MCF 10A (cell line): Measurements from ENCODE around the gene EIF2B1. TPM values are rescaled to one million over a fixed set of nuclear protein-coding genes. Genes with fewer than 3 reads are reported as not detected.
A peak's percentile ranks its signal among the peaks of the same experiment; 100 is the strongest.
"Not testable (repeated sequence)": the region's sequence is repeated elsewhere in the genome, so short reads cannot be mapped to it uniquely, and the experiment has no call there.

Experiments used
- BruUV-seq: library from RNA; stranded (reverse); fragments of 400-500 nt; replicated peaks from 2 replicates; lab custom pipeline; 2021; lab: Mats Ljungman, UMichigan
- CTCF ChIA-PET: fragments of 300-600 bp; sonication (Branson Sonifier 250); formaldehyde crosslinking; extraction: SDS; loops from one replicate; lab custom pipeline; 2021; ENCODE audit warnings: antibody characterized with exemption, inconsistent platforms; lab: Yijun Ruan, JAX
- POLR2A ChIA-PET: fragments of 300-600, 350-650 bp; sonication (Branson Sonifier 250); formaldehyde crosslinking; extraction: SDS; loops from one replicate; lab custom pipeline; 2020; ENCODE audit warnings: antibody characterized with exemption, inconsistent platforms; lab: Yijun Ruan, JAX
- DNase-seq: peaks from one replicate; pipeline ENCODE4 v3.0.0-alpha.2; 2018; ENCODE audit not compliant: unreplicated experiment
- H3K27ac Mint-ChIP-seq: one replicate; pipeline ENCODE4 v1.8.0; 2022; ENCODE audit warnings: mild to moderate bottlenecking, low read depth, mixed read lengths; ENCODE audit not compliant: unreplicated experiment
- H3K27me3 Mint-ChIP-seq: one replicate; pipeline ENCODE4 v1.8.0; 2022; ENCODE audit warnings: mixed read lengths; ENCODE audit not compliant: insufficient read depth, unreplicated experiment
- H3K36me3 Mint-ChIP-seq: one replicate; pipeline ENCODE4 v1.8.0; 2022; ENCODE audit warnings: mild to moderate bottlenecking, moderate library complexity, mixed read lengths; ENCODE audit not compliant: insufficient read depth, unreplicated experiment
- H3K4me1 Mint-ChIP-seq: one replicate; pipeline ENCODE4 v1.8.0; 2022; ENCODE audit warnings: mixed read lengths; ENCODE audit not compliant: insufficient read depth, unreplicated experiment
- H3K4me3 Mint-ChIP-seq: one replicate; pipeline ENCODE4 v1.8.0; 2022; ENCODE audit warnings: mild to moderate bottlenecking, moderate library complexity, mixed read lengths; ENCODE audit not compliant: unreplicated experiment
- H3K9me3 Mint-ChIP-seq: one replicate; pipeline ENCODE4 v1.8.0; 2022; ENCODE audit warnings: mixed read lengths; ENCODE audit not compliant: unreplicated experiment
- intact Hi-C: fragments of 100-400 bp; cut with micrococcal nuclease; formaldehyde crosslinking; loops from 2 replicates; pipeline ENCODE4 v1.14.1; 2022
- total RNA-seq: library from RNA; stranded (reverse); gene quantifications from 2 replicates; pipeline ENCODE4 v1.2.3, GENCODE V29; 2022
- TF ChIP-seq, protein P1 (sequence below): fragments of 200-600 bp; IDR thresholded peaks from one replicate; pipeline ENCODE4 v1.8.0; 2022; ENCODE audit warnings: antibody characterized with exemption, mild to moderate bottlenecking; ENCODE audit not compliant: unreplicated experiment

Gene EIF2B1
- total RNA-seq, 1 experiment from 2014 or later = 47.3 TPM

DNA sequence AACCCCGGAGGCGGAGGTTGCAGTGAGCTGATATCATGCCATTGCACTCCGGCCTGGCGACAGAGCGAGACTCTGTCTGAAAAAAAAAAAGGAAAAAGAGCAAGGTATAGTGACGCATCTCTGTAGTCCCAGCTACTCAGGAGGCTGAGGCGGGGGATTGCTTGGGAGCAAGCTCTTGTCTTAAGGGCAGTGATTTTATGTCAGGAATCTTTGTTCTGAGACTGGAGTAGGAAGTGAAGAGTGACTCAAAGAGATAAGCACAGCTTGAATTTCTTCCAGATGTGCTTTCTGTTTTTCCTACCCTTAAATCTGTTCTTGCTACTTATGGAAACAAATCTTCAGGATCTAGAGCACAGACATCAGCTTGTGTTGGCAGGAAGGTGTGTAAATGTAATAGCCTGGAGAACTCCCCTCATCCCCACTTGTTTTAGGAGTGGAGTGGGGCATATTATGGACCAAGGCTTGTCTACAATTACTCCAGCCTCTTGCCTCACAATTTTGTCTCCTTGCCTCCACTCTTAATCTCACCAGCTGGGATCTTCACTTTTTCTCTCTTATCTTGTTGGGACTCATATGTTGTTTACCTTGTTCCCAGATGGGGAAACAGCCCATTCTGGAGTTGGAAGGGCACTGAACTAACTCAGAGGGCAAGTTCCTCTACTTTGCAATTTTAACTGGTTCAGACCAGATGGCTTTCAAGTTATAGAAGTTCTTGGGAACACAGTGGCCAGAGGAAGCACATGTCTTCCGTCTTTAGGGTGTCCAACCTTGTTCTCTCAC is 41.6 kb downstream of the EIF2B1 start:
- no peak overlapping the region for H3K4me3 Mint-ChIP-seq
- intact Hi-C loops = no loop called here
- TF ChIP-seq, protein P1, sequence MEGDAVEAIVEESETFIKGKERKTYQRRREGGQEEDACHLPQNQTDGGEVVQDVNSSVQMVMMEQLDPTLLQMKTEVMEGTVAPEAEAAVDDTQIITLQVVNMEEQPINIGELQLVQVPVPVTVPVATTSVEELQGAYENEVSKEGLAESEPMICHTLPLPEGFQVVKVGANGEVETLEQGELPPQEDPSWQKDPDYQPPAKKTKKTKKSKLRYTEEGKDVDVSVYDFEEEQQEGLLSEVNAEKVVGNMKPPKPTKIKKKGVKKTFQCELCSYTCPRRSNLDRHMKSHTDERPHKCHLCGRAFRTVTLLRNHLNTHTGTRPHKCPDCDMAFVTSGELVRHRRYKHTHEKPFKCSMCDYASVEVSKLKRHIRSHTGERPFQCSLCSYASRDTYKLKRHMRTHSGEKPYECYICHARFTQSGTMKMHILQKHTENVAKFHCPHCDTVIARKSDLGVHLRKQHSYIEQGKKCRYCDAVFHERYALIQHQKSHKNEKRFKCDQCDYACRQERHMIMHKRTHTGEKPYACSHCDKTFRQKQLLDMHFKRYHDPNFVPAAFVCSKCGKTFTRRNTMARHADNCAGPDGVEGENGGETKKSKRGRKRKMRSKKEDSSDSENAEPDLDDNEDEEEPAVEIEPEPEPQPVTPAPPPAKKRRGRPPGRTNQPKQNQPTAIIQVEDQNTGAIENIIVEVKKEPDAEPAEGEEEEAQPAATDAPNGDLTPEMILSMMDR = no peak
- H3K36me3 Mint-ChIP-seq = peaks cover 100% of the 10 kb centered on the region
- H3K9me3 Mint-ChIP-seq = no peaks in the 10 kb centered on the region
- no peaks in the 10 kb centered on the region for H3K27me3 Mint-ChIP-seq
- peaks cover 6% of the 10 kb centered on the region for H3K4me1 Mint-ChIP-seq
- H3K27ac Mint-ChIP-seq = peak overlapping the region; percentile 59
- DNase-seq = no peak
- ChIA-PET CTCF (interaction anchor here (0.6 kb wide), 1 partner anchor 19 kb away, joined by 3 read pairs; no protein-coding TSS in a partner anchor), POLR2A (interaction anchor here (6.2 kb wide), 1 partner anchor 10 kb away, joined by 36 read pairs; the partner anchor contains the start of gene DDX55)
- no TSS peak for BruUV-seq

DNA sequence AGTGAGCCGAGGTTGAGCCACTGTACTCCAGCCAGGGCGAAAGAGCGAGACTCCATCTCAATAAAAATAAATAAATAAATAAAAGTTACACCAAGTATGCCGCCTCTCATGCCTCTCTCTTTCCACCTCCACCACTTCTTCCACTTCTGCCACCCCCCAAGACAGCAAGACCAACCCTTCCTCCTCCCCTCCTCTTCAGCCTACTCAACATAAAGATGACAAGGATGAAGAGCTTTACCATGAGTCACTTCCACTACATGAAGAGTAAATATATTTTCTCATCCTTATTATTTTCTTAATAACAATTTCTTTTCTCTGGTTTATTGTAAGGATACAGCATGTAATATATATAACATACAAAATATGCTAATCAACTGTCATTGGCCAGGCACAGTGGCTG is 52.7 kb downstream of the EIF2B1 start:
- H3K27me3 Mint-ChIP-seq = no peaks in the 10 kb centered on the region
- no peak overlapping the region for H3K27ac Mint-ChIP-seq
- no peak for DNase-seq
- H3K36me3 Mint-ChIP-seq = peaks cover 24% of the 10 kb centered on the region
- intact Hi-C loops = loop anchor here (5.0 kb wide), 2 partner anchors 123 to 193 kb away; partner anchors contain the start of gene SNRNP35
- ChIA-PET CTCF (interaction anchor here (2.0 kb wide), 1 partner anchor 48 kb away, joined by 8 read pairs; no protein-coding TSS in a partner anchor), POLR2A (no interaction called here)
- TF ChIP-seq, protein P1 = no peak
- H3K4me1 Mint-ChIP-seq = peaks cover 15% of the 10 kb centered on the region
- H3K4me3 Mint-ChIP-seq = no peak overlapping the region
- BruUV-seq = no TSS peak
- H3K9me3 Mint-ChIP-seq = no peaks in the 10 kb centered on the region

DNA sequence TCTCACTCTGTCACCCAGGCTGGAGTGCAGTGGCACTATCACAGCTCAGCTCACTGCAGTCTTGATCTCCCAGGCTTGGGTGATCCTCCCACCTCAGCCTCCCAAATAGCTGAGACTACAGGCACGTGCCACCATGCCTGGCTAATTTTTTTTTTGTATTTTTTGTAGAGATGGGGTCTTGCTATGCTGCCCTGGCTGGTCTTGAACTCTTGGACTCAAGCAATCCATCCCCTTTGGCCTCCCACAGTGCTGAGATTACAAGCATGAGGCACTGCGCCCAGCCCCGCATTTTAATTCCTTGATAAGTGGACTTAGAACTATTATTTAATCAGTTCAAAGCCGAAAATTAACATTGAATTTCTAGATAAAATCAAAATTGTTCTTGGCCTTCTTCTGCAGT is 54.7 kb downstream of the EIF2B1 start:
- DNase-seq, H3K27ac Mint-ChIP-seq, H3K4me1 Mint-ChIP-seq, H3K4me3 Mint-ChIP-seq, BruUV-seq, CTCF ChIA-PET, intact Hi-C loops, H3K27me3 Mint-ChIP-seq, H3K9me3 Mint-ChIP-seq: not testable (repeated sequence)
- POLR2A ChIA-PET = interaction anchor here (0.6 kb wide), 1 partner anchor 1355 kb away, joined by 3 read pairs; no protein-coding TSS in a partner anchor
- H3K36me3 Mint-ChIP-seq = peaks cover 17% of the 10 kb centered on the region

DNA sequence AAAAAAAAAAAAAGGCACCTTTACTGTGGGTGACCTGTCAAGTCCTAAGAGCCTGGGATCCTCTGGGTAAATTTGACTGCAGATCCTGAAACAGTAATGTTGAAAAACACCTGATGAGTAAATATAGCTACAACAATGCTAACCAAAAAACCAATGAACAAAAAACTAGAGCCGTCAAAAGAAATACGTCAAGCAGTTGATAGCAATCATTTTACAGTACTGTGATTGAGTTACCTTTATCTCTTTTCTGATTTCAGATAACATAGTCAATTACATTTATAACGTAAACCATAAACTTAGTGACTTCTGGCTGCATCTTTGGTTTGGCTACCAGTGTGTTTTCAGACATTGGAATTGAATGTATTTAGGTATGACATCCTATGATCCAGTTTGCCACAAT is 55.2 kb downstream of the EIF2B1 start:
- peaks cover 9% of the 10 kb centered on the region for H3K4me1 Mint-ChIP-seq
- ChIA-PET POLR2A (interaction anchor here (0.6 kb wide), 3 partner anchors 105 to 1354 kb away, joined by 3 read pairs; no protein-coding TSS in a partner anchor), CTCF (interaction anchor here (0.6 kb wide), 2 partner anchors 29 to 309 kb away, joined by 3 to 5 read pairs; no protein-coding TSS in a partner anchor)
- no TSS peak for BruUV-seq
- H3K27ac Mint-ChIP-seq = no peak overlapping the region
- H3K27me3 Mint-ChIP-seq = no peaks in the 10 kb centered on the region
- H3K4me3 Mint-ChIP-seq = no peak overlapping the region
- no peaks in the 10 kb centered on the region for H3K9me3 Mint-ChIP-seq
- TF ChIP-seq, protein P1 = no peak
- DNase-seq = no peak
- peaks cover 17% of the 10 kb centered on the region for H3K36me3 Mint-ChIP-seq
- intact Hi-C loops = no loop called here
